Measurements from ENCODE around the gene PIK3C2G.

GRCh38 chr12:18416412-18416811 is 155.1 kb downstream of the PIK3C2G start:
- TF ChIP-seq JUND (IDR thresholded peaks at IDR 0.05; ENCODE audit: low read depth, low read length) = no peak
- no peak for TF ChIP-seq YBX1 (IDR thresholded peaks at IDR 0.05)
- no peak for TF ChIP-seq NR2F1 (conservative IDR thresholded peaks at IDR 0.05)
- no peak for TF ChIP-seq CBX5 (IDR thresholded peaks at IDR 0.05; ENCODE audit: low read depth)
- no peak for TF ChIP-seq SREBF1 (IDR thresholded peaks at IDR 0.05; ENCODE audit: low read length)
- no peak for TF ChIP-seq CHD4 (IDR thresholded peaks at IDR 0.05)
- no peak for TF ChIP-seq KAT2A (conservative IDR thresholded peaks at IDR 0.05; ENCODE audit: control insufficient read depth, low read depth, low read length)

Data from GM12878 (cell line).